HEK293 (cell line): ENCODE data around the gene ANKRD52.
A peak's percentile ranks its signal among the peaks of the same experiment; 100 is the strongest.

Experiments
- CTCF ChIA-PET: fragments of 350-600 bp; formaldehyde crosslinking; extraction: SDS; loops from one replicate; lab custom pipeline; 2021; ENCODE audit warnings: antibody characterized with exemption; lab: Yijun Ruan, JAX
- POLR2A ChIA-PET: fragments of 300-600 bp; formaldehyde crosslinking; extraction: SDS; loops from one replicate; lab custom pipeline; 2020; ENCODE audit warnings: antibody characterized with exemption, inconsistent platforms; lab: Yijun Ruan, JAX
- H3K27ac ChIP-seq: fragments of 200-500 bp; sonication (Bioruptor generic); 2 replicates; pipeline ENCODE4 v1.5.1; 2014; ENCODE audit warnings: low read depth, low read length, control low read depth, inconsistent platforms; ENCODE audit errors: extremely low read depth
- H3K36me3 ChIP-seq, 2 experiments: fragments of 200-500 bp in 1 of 2; sonication (Bioruptor generic) in 1 of 2; 1 replicate in 1 of 2; 2 replicates in 1 of 2; pipeline ENCODE4 v1.5.1; 2014 to 2017; ENCODE audit warnings: inconsistent platforms in 2 of 2, low read length in 2 of 2; ENCODE audit not compliant: control insufficient read depth in 2 of 2, insufficient read depth in 1 of 2
- H3K4me1 ChIP-seq: fragments of 200-500 bp; sonication (Bioruptor generic); 2 replicates; pipeline ENCODE4 v1.5.1; 2014; ENCODE audit warnings: mild to moderate bottlenecking, low read length, inconsistent platforms; ENCODE audit not compliant: control insufficient read depth, insufficient read depth
- H3K4me3 ChIP-seq: 2 replicates; pipeline ENCODE4 v1.5.1; 2011; ENCODE audit warnings: low read depth, mild to moderate bottlenecking, control low read depth, low read length, moderate library complexity
- H3K9me3 ChIP-seq: fragments of 200-500 bp; sonication (Bioruptor generic); 2 replicates; pipeline ENCODE4 v1.5.1; 2014; ENCODE audit warnings: low read depth, low read length, inconsistent platforms; ENCODE audit not compliant: control insufficient read depth, insufficient read depth
- GLIS1 ChIP-seq: fragments of 450-650 bp; formaldehyde crosslinking; IDR thresholded peaks from 2 replicates; pipeline ENCODE4 v1.5.1; 2016; ENCODE audit warnings: missing biosample characterization, missing genetic modification characterization
- IKZF3 ChIP-seq: fragments of 450-650 bp; IDR thresholded peaks from 2 replicates; pipeline ENCODE4 v1.5.0; 2018; ENCODE audit warnings: missing biosample characterization, mild to moderate bottlenecking, missing genetic modification characterization, moderate library complexity
- KLF8 ChIP-seq: fragments of 450-650 bp; formaldehyde crosslinking; IDR thresholded peaks from 2 replicates; pipeline ENCODE4 v1.5.1; 2016; ENCODE audit warnings: missing biosample characterization, missing genetic modification characterization
- MZF1 ChIP-seq: fragments of 450-650 bp; formaldehyde crosslinking; IDR thresholded peaks from 2 replicates; pipeline ENCODE4 v1.5.1; 2017; ENCODE audit warnings: missing biosample characterization, missing genetic modification characterization, borderline replicate concordance
- SP2 ChIP-seq: fragments of 450-650 bp; formaldehyde crosslinking; IDR thresholded peaks from 2 replicates; pipeline ENCODE4 v1.5.1; 2016; ENCODE audit warnings: missing biosample characterization, missing genetic modification characterization
- WT1 ChIP-seq: fragments of 450-650 bp; formaldehyde crosslinking; IDR thresholded peaks from 2 replicates; pipeline ENCODE4 v1.5.1; 2016; ENCODE audit warnings: missing biosample characterization, missing genetic modification characterization
- ZBTB20 ChIP-seq: fragments of 450-650 bp; formaldehyde crosslinking; IDR thresholded peaks from 2 replicates; pipeline ENCODE4 v1.5.1; 2016; ENCODE audit warnings: missing biosample characterization, missing genetic modification characterization
- ZFP37 ChIP-seq: fragments of 450-650 bp; formaldehyde crosslinking; IDR thresholded peaks from 2 replicates; pipeline ENCODE4 v1.5.1; 2016; ENCODE audit warnings: missing biosample characterization, missing genetic modification characterization
- ZNF175 ChIP-seq: fragments of 450-650 bp; formaldehyde crosslinking; IDR thresholded peaks from 2 replicates; pipeline ENCODE4 v1.5.1; 2016; ENCODE audit warnings: missing biosample characterization, missing genetic modification characterization
- ZNF184 ChIP-seq: fragments of 450-650 bp; IDR thresholded peaks from 2 replicates; pipeline ENCODE4 v1.5.1; 2018; ENCODE audit warnings: missing biosample characterization, mild to moderate bottlenecking, missing genetic modification characterization
- ZNF239 ChIP-seq: fragments of 450-650 bp; formaldehyde crosslinking; IDR thresholded peaks from 2 replicates; pipeline ENCODE4 v1.5.1; 2016; ENCODE audit warnings: missing biosample characterization, missing genetic modification characterization
- ZNF37A ChIP-seq: fragments of 450-650 bp; IDR thresholded peaks from 2 replicates; pipeline ENCODE4 v1.5.1; 2018; ENCODE audit warnings: missing biosample characterization, missing genetic modification characterization
- ZNF521 ChIP-seq: fragments of 450-650 bp; formaldehyde crosslinking; IDR thresholded peaks from 2 replicates; pipeline ENCODE4 v1.5.1; 2017; ENCODE audit warnings: missing biosample characterization, mild to moderate bottlenecking, missing genetic modification characterization
- ZNF561 ChIP-seq: fragments of 450-650 bp; IDR thresholded peaks from 2 replicates; pipeline ENCODE4 v1.5.1; 2018; ENCODE audit warnings: missing biosample characterization, missing genetic modification characterization, borderline replicate concordance
- ZNF654 ChIP-seq: fragments of 450-650 bp; formaldehyde crosslinking; IDR thresholded peaks from 2 replicates; pipeline ENCODE4 v1.5.1; 2016; ENCODE audit warnings: low read depth, missing biosample characterization, missing genetic modification characterization
- ZSCAN30 ChIP-seq: fragments of 450-650 bp; IDR thresholded peaks from 2 replicates; pipeline ENCODE4 v1.5.1; 2018; ENCODE audit warnings: missing biosample characterization, mild to moderate bottlenecking, missing genetic modification characterization, moderate library complexity
- TF ChIP-seq, protein P1 (sequence below): fragments of 450-650 bp; formaldehyde crosslinking; IDR thresholded peaks from 2 replicates; pipeline ENCODE4 v1.5.1; 2016; ENCODE audit warnings: missing biosample characterization, missing genetic modification characterization
- TF ChIP-seq, protein P2 (sequence below): fragments of 450-650 bp; formaldehyde crosslinking; IDR thresholded peaks from 2 replicates; pipeline ENCODE4 v1.5.1; 2016; ENCODE audit warnings: missing biosample characterization, missing genetic modification characterization
- TF ChIP-seq, protein P3 (sequence below): fragments of 450-650 bp; formaldehyde crosslinking; IDR thresholded peaks from 2 replicates; pipeline ENCODE4 v1.5.1; 2016; ENCODE audit warnings: missing biosample characterization, missing genetic modification characterization
- TF ChIP-seq, protein P4 (sequence below): fragments of 450-650 bp; formaldehyde crosslinking; IDR thresholded peaks from 2 replicates; pipeline ENCODE4 v1.5.1; 2016; ENCODE audit warnings: missing biosample characterization, missing genetic modification characterization, low read depth
- TF ChIP-seq, protein P5 (sequence below): fragments of 450-650 bp; formaldehyde crosslinking; IDR thresholded peaks from 2 replicates; pipeline ENCODE4 v1.5.1; 2016; ENCODE audit warnings: missing biosample characterization, missing genetic modification characterization

The ANKRD52 gene

DNA sequence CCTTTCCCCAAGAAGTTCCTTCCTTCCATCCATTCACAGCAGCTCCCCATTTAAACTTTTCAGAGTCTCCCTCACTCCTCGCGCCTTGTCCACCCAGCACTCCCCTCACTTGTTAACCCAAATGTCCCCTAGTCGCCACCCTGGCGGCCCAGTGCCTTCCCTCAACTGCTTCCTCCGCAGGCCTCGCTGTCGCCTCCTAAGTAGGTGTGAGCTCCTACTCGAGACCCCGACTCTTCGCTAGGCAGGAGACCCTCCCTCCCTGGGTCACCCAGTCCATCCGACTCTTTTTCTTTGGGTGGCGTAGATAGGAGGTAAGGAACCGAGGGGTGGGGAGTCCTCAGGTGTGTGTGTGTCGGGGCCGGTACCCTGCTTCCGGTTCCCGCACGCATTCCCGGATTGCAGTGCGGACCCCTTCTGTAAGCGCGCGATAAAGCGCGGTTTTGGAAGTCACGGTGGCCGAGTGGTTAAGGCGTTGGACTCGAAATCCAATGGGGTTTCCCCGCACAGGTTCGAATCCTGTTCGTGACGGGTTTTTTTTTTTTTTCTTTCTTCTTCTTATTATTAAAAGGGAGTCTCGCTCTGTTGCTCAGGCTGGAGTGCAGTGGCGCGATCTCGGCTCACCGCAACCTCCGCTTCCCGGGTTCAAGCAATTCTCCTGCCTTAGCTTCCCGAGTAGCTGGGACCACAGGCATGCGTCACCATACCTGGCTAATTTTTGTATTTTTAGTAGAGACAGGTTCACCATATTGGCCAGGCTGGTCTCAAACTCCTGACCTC, 68.1 kb downstream of the ANKRD52 start (continued):
- peak; percentile 20; the same call in 1 of the 2 replicates for TF ChIP-seq MZF1 (tag by site-specific recombination)
- TF ChIP-seq ZNF561 (tag by site-specific recombination) = peak; percentile 86; the same call in 1 of the 2 replicates
- TF ChIP-seq, protein P1, sequence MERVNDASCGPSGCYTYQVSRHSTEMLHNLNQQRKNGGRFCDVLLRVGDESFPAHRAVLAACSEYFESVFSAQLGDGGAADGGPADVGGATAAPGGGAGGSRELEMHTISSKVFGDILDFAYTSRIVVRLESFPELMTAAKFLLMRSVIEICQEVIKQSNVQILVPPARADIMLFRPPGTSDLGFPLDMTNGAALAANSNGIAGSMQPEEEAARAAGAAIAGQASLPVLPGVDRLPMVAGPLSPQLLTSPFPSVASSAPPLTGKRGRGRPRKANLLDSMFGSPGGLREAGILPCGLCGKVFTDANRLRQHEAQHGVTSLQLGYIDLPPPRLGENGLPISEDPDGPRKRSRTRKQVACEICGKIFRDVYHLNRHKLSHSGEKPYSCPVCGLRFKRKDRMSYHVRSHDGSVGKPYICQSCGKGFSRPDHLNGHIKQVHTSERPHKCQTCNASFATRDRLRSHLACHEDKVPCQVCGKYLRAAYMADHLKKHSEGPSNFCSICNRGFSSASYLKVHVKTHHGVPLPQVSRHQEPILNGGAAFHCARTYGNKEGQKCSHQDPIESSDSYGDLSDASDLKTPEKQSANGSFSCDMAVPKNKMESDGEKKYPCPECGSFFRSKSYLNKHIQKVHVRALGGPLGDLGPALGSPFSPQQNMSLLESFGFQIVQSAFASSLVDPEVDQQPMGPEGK = peak; percentile 93
- TF ChIP-seq, protein P2, sequence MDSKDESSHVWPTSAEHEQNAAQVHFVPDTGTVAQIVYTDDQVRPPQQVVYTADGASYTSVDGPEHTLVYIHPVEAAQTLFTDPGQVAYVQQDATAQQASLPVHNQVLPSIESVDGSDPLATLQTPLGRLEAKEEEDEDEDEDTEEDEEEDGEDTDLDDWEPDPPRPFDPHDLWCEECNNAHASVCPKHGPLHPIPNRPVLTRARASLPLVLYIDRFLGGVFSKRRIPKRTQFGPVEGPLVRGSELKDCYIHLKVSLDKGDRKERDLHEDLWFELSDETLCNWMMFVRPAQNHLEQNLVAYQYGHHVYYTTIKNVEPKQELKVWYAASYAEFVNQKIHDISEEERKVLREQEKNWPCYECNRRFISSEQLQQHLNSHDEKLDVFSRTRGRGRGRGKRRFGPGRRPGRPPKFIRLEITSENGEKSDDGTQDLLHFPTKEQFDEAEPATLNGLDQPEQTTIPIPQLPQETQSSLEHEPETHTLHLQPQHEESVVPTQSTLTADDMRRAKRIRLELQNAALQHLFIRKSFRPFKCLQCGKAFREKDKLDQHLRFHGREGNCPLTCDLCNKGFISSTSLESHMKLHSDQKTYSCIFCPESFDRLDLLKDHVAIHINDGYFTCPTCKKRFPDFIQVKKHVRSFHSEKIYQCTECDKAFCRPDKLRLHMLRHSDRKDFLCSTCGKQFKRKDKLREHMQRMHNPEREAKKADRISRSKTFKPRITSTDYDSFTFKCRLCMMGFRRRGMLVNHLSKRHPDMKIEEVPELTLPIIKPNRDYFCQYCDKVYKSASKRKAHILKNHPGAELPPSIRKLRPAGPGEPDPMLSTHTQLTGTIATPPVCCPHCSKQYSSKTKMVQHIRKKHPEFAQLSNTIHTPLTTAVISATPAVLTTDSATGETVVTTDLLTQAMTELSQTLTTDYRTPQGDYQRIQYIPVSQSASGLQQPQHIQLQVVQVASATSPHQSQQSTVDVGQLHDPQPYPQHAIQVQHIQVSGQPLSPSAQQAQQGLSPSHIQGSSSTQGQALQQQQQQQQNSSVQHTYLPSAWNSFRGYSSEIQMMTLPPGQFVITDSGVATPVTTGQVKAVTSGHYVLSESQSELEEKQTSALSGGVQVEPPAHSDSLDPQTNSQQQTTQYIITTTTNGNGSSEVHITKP (tag by site-specific recombination) = no peak; the same call in 1 of the 2 replicates
- TF ChIP-seq, protein P3, sequence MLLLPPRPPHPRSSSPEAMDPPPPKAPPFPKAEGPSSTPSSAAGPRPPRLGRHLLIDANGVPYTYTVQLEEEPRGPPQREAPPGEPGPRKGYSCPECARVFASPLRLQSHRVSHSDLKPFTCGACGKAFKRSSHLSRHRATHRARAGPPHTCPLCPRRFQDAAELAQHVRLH (tag by site-specific recombination) = peak; percentile 93
- no peak for TF ChIP-seq ZNF37A (tag by site-specific recombination)
- TF ChIP-seq ZSCAN30 (tag by site-specific recombination) = peak; percentile 92

DNA sequence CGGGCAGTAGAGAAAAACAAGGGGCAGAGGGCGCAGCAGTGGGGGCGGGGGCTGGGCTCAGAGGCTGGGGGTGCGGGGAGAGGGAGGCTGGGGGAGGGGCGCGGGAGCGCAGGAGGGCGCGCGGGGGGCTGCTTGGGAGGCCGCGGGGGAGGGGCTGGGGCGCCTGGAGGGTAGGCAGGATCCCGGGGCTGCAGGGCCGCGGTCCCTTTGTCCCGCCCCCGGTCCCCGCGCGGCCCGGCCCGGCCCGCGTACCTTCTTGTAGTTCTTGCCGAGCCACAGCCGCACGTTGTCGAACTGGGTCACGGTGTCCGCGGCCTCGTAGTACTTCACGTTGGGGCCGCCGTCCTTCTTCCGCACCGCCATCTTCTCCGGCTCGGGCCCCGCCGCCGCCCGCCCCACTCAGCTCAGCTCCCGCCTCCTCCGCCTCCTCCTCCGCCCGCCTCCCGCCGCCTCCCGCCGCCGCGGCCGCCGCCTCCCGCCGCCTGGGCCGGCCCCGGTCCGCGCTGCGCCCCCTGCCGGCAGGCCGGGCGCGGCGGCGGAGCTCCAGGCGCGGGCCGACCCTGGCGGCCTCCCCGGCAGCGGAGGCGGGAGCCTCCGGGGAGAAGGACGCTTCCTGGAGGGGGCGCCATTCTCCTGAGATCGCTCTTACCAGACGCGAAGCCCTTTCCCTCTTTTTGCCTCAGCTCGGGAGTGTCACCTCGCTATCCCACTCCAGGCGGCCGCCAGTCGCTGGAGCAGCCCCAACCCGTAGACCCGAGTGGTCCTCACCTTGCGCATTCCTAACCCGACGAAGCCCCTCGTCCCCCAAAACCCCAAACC, 68.9 kb downstream of the ANKRD52 start, which contains the start of gene SMARCC2:
TSS of gene SMARCC2 (minus strand) at position 385 of the 819 bp plus-strand sequence. CDS start at position 363, 22 bp downstream.
- H3K36me3 ChIP-seq = peaks cover 16 to 30% of the 10 kb centered on the region in 2 experiments
- POLR2A ChIA-PET = interaction anchor here (0.6 to 5.3 kb wide), 27 partner anchors 8 to 250 kb away, joined by 3 to 59 read pairs (median 5); partner anchors contain the start of genes ANKRD52, ESYT1, MYL6 and PA2G4
- TF ChIP-seq SP2 (tag by site-specific recombination) (peak; percentile 76), WT1 (0 out of 2 replicates have a peak, but pooled peaks have one; percentile 8), IKZF3 (tag by site-specific recombination) (peak; percentile 94), GLIS1 (tag by site-specific recombination) (peak; percentile 44; the same call in 1 of the 2 replicates), ZNF184 (tag by site-specific recombination) (peak; percentile 30; the same call in 1 of the 2 replicates), KLF8 (tag by site-specific recombination) (peak; percentile 71; the same call in 1 of the 2 replicates), ZNF175 (tag by site-specific recombination) (no peak), ZNF654 (tag by site-specific recombination) (peak; percentile 40), ZFP37 (tag by site-specific recombination) (no peak), ZNF239 (tag by site-specific recombination) (0 out of 2 replicates have a peak, but pooled peaks have one; percentile 2), ZBTB20 (peak; percentile 16; the same call in 1 of the 2 replicates), ZNF521 (tag by site-specific recombination) (no peak)
- TF ChIP-seq, protein P4, sequence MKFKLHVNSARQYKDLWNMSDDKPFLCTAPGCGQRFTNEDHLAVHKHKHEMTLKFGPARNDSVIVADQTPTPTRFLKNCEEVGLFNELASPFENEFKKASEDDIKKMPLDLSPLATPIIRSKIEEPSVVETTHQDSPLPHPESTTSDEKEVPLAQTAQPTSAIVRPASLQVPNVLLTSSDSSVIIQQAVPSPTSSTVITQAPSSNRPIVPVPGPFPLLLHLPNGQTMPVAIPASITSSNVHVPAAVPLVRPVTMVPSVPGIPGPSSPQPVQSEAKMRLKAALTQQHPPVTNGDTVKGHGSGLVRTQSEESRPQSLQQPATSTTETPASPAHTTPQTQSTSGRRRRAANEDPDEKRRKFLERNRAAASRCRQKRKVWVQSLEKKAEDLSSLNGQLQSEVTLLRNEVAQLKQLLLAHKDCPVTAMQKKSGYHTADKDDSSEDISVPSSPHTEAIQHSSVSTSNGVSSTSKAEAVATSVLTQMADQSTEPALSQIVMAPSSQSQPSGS = no peak
- TF ChIP-seq, protein P5, sequence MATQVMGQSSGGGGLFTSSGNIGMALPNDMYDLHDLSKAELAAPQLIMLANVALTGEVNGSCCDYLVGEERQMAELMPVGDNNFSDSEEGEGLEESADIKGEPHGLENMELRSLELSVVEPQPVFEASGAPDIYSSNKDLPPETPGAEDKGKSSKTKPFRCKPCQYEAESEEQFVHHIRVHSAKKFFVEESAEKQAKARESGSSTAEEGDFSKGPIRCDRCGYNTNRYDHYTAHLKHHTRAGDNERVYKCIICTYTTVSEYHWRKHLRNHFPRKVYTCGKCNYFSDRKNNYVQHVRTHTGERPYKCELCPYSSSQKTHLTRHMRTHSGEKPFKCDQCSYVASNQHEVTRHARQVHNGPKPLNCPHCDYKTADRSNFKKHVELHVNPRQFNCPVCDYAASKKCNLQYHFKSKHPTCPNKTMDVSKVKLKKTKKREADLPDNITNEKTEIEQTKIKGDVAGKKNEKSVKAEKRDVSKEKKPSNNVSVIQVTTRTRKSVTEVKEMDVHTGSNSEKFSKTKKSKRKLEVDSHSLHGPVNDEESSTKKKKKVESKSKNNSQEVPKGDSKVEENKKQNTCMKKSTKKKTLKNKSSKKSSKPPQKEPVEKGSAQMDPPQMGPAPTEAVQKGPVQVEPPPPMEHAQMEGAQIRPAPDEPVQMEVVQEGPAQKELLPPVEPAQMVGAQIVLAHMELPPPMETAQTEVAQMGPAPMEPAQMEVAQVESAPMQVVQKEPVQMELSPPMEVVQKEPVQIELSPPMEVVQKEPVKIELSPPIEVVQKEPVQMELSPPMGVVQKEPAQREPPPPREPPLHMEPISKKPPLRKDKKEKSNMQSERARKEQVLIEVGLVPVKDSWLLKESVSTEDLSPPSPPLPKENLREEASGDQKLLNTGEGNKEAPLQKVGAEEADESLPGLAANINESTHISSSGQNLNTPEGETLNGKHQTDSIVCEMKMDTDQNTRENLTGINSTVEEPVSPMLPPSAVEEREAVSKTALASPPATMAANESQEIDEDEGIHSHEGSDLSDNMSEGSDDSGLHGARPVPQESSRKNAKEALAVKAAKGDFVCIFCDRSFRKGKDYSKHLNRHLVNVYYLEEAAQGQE (tag by site-specific recombination) = no peak

More for the DNA sequence above, 68.9 kb downstream of the ANKRD52 start, which contains the start of gene SMARCC2:
- peak within 1 kb of the TSS; percentile 86 for H3K27ac ChIP-seq
- no peaks in the 10 kb centered on the region; the same call in 1 of the 2 replicates for H3K4me1 ChIP-seq
- CTCF ChIA-PET = interaction anchor here (0.5 to 6.1 kb wide), 50 partner anchors 9 to 947 kb away, joined by 3 to 86 read pairs (median 4); partner anchors contain the start of genes ANKRD52, COQ10A, ESYT1 and GLS2
- H3K4me3 ChIP-seq = peak within 1 kb of the TSS; percentile 87
- H3K9me3 ChIP-seq = no peaks in the 10 kb centered on the region
